Measurements from ENCODE around the gene CDRT4. TPM values are rescaled to one million over a fixed set of nuclear protein-coding genes. Genes with fewer than 3 reads are reported as not detected.

Gene CDRT4
- total RNA-seq, 2 experiments from 2014 or later = 1.0 TPM

DNA sequence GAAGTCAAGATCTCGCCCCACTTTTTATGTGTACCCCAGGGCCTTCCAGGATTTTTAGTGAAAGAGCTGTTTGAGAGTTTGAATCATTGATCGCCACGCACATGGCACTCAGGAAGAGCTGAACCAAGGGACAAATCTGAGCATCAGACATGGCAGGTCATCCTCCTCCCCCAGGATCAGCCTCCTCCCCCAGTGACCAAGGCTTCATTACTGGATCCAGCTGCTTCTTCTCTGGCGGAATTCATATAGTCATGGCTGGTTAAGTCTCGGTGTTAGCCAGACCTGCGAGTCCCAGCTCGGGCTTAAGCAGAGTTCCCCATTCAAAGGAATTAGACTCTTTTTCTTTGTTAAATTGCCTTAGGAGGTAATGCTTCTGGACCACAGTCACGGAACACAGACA lies 32.5 kb downstream of the CDRT4 start:
- intact Hi-C loops (cut with micrococcal nuclease) = no loop called here
- CTCF ChIA-PET = no interaction called here

DNA sequence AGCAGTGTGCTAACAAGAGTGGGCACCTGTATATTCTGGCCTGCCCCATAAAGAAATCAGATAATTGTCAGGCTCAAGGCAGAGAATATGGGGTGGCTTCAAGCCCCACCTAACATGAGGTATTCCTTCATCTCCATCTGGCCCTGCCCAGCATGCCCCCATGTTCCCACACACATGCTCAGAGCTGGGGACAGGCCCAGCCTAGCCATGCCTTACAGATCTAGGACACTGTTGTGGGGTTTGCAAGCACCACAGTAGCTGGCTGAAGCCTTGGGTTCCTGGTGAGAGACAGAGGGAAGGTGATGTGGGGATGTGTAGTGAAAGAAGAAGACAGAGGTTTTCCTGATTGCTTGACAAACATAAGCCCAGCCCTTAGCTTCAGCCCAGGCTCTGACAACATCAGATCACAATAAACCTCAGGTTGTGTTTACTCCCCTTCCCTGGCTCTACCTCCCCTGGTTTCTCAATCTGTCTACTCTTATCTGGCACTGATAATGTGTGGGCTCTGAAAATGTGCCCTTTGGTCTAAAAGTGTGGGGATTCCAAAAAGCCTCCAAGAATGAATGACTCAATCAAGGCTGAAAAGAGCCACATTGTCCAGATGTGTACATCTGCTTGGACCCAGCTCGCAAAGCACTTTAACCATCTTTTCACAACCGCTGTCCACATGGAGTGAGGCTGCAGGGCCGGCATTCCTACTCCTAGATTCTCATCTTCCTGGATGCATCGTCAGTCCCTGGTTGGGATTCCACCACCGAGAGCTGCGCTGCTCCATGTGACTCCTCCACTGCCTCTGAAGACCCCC lies 34.4 kb downstream of the CDRT4 start:
- CTCF ChIA-PET = no interaction called here
- no peak for DNase-seq
- H3K27ac Mint-ChIP-seq = no peak overlapping the region
- intact Hi-C loops (cut with micrococcal nuclease) = no loop called here
- peaks cover 6% of the 10 kb centered on the region for H3K9me3 Mint-ChIP-seq
- no peak overlapping the region for H3K4me3 Mint-ChIP-seq
- peaks cover 13% of the 10 kb centered on the region for H3K36me3 Mint-ChIP-seq (ENCODE audit: low read depth)
- H3K27me3 Mint-ChIP-seq (ENCODE audit: low read depth) = no peaks in the 10 kb centered on the region
- H3K4me1 Mint-ChIP-seq (ENCODE audit: low read depth) = peaks cover 11% of the 10 kb centered on the region

More for the DNA sequence above, 32.5 kb downstream of the CDRT4 start:
- Mint-ChIP-seq H3K4me3 (no peak overlapping the region), H3K4me1 (ENCODE audit: low read depth) (peaks cover 11% of the 10 kb centered on the region), H3K9me3 (peaks cover 6% of the 10 kb centered on the region), H3K36me3 (ENCODE audit: low read depth) (peaks cover 24% of the 10 kb centered on the region), H3K27ac (no peak overlapping the region), H3K27me3 (ENCODE audit: low read depth) (no peaks in the 10 kb centered on the region)
- no peak for DNase-seq

DNA sequence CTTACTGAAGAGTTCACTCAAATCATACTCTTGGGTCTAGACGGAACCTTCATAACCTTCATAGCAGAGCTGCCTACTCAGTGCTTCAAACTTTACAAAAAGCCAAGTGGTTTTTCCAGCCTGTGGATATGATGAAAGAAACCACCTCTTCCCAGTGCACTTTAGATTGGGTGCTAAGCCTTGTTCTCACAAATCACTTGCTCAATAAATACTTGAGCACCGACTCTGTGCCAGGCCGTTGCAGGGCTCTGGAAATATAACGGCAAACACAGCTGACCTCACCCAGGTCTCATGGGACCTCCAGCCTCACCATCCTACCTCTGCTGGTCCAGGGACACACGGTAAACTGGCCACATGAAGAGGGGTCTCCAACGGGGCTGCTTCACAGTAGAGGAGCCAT lies 35.7 kb downstream of the CDRT4 start:
- CTCF ChIA-PET = no interaction called here
- no peak for DNase-seq
- no peak overlapping the region for H3K27ac Mint-ChIP-seq
- no peaks in the 10 kb centered on the region for H3K27me3 Mint-ChIP-seq (ENCODE audit: low read depth)
- intact Hi-C loops (cut with micrococcal nuclease) = no loop called here
- H3K4me3 Mint-ChIP-seq = no peak overlapping the region
- peaks cover 2% of the 10 kb centered on the region for H3K9me3 Mint-ChIP-seq
- H3K4me1 Mint-ChIP-seq (ENCODE audit: low read depth) = peaks cover 5% of the 10 kb centered on the region
- peaks cover 2% of the 10 kb centered on the region for H3K36me3 Mint-ChIP-seq (ENCODE audit: low read depth)

DNA sequence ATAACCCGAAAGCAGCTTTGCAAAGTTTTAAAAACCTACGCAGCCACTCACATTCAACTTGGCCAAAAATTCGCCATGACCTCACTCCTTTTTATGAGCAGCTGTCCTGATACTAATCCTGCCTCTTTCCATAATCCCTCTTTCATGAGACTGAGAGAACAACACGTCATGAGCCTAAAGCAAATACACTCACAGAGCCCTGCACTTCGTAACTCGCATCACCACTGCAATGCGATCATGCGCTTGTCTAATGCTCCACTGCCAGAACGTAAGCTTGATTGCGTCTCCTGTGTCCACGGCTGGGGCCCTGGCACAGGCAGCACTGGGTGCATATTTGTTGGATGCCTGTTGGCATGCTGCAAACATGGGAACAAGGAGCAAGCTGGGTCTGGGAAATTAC lies 36.2 kb downstream of the CDRT4 start:
- Mint-ChIP-seq H3K27me3 (ENCODE audit: low read depth) (no peaks in the 10 kb centered on the region), H3K27ac (no peak overlapping the region), H3K4me3 (no peak overlapping the region), H3K9me3 (no peaks in the 10 kb centered on the region), H3K4me1 (ENCODE audit: low read depth) (no peaks in the 10 kb centered on the region), H3K36me3 (ENCODE audit: low read depth) (peaks cover 2% of the 10 kb centered on the region)
- CTCF ChIA-PET = no interaction called here
- intact Hi-C loops (cut with micrococcal nuclease) = no loop called here
- DNase-seq = no peak

DNA sequence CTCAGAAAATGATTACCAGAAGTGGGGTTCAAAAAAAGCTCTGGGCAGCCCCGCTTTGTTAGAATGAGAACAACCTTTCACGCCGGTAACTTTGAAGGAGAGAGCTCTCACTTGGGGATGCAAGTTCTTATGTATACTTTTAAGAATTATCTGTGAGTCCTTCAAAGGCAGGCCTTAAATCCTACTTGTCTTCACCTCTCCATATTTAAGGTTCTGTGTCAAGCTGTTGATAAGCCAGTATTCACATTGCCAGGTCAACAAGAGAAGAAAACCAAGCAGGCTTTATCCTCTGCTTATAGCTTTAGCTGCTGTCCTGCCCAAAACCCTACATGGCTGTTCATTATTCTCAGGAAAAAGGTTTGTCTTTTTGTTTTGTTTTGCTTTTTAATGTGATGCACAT lies 42.9 kb downstream of the CDRT4 start:
- Mint-ChIP-seq H3K36me3 (ENCODE audit: low read depth) (peaks cover 2% of the 10 kb centered on the region), H3K4me3 (no peak overlapping the region), H3K27ac (no peak overlapping the region), H3K4me1 (ENCODE audit: low read depth) (no peaks in the 10 kb centered on the region), H3K9me3 (no peaks in the 10 kb centered on the region), H3K27me3 (ENCODE audit: low read depth) (no peaks in the 10 kb centered on the region)
- no peak for DNase-seq
- intact Hi-C loops (cut with micrococcal nuclease) = no loop called here
- CTCF ChIA-PET = no interaction called here

DNA sequence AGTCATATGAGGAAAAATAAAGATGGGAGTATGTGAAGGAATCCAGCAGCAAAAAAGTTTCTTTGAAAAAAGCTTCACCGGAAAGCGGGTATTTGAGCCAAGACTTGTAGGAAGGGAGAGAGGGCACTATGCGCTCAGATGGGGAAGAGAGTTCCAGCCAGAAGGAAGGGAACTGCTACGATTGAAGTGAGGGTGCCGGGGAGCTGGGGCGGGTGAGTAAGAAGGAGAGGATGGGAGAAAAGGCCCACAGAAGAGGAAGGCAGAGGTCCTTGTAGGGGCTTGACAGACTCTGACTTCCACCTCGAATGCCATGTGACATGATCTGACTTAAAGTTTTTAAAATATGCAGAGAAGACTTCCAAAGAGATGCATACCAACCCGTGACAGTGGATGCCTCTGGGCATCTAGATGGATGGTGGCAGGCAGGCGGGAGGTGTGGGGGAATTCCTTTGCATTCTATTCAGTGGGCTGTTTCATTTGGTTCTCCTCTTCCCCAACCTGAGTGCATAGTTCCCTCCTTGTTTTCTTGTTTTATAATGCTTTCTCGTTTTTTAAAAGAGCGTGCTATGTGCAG lies 44.9 kb downstream of the CDRT4 start:
- Mint-ChIP-seq H3K4me1 (ENCODE audit: low read depth) (no peaks in the 10 kb centered on the region), H3K27ac (no peak overlapping the region), H3K9me3 (no peaks in the 10 kb centered on the region), H3K27me3 (ENCODE audit: low read depth) (no peaks in the 10 kb centered on the region), H3K36me3 (ENCODE audit: low read depth) (no peaks in the 10 kb centered on the region), H3K4me3 (no peak overlapping the region)
- CTCF ChIA-PET = no interaction called here
- intact Hi-C loops (cut with micrococcal nuclease) = no loop called here
- DNase-seq = no peak

DNA sequence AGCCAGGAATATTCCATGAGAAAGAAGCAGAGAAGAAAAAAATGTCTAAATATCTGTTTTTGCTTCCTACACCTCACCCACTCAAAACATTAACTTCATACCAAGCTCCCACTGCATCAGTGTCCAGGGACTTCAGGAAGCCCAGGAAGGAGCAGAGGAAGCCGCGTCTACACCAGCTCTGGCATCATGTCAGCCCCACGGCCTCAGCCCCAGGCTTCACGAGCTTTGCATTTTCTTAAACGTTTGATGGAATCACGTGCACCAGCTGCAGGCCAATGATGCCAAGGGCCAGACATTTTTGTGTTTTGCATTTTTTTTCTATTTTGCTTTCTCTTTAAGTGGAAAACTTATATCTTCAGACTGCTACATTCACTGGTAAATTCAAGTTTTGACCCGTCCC lies 48.6 kb downstream of the CDRT4 start:
- no peak overlapping the region for H3K27ac Mint-ChIP-seq
- intact Hi-C loops (cut with micrococcal nuclease) = no loop called here
- DNase-seq = no peak
- no peaks in the 10 kb centered on the region for H3K9me3 Mint-ChIP-seq
- H3K4me1 Mint-ChIP-seq (ENCODE audit: low read depth) = no peaks in the 10 kb centered on the region
- no peaks in the 10 kb centered on the region for H3K36me3 Mint-ChIP-seq (ENCODE audit: low read depth)
- no peaks in the 10 kb centered on the region for H3K27me3 Mint-ChIP-seq (ENCODE audit: low read depth)
- no peak overlapping the region for H3K4me3 Mint-ChIP-seq
- CTCF ChIA-PET = interaction anchor here (1.2 kb wide), 1 partner anchor 18 kb away, joined by 3 read pairs; no protein-coding TSS in a partner anchor

DNA sequence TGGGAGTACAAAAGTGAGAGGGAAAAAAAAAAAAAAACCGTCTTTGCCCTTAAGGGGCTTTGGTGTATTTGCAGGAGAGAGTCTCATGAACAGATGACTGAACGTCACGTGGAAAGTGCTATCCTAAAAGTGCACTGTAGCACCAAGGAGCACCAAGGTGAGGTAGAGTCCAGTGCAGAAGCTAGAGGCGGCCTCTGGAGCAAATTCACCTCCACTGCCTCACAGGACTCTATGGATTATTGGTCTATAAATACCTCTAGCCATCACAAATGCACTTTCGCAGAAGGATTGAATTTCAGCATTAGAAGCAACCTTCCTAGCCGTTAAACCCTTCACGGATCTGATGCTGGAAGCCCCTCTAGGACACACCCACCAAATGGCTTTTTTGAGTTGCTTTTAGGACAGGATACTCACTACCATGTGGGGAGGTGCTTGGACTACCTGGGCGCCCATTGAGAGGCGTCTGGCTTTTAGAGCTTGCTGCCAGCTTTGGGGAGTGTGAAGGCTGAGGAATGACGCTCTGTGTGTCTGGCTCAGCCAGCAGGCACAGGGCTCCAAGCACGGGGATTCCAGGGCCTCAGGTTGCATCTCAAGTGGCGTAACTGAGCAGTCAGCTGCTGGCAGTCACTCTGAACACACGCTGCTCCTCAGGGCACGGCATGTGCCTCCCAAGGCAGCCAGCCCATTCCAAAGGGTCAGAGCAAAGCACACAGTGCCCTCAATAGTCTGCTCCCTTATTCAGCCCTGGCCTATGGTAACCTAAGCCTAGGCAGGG lies 52.7 kb downstream of the CDRT4 start:
- H3K27ac Mint-ChIP-seq = no peak overlapping the region
- H3K27me3 Mint-ChIP-seq (ENCODE audit: low read depth) = no peaks in the 10 kb centered on the region
- no peak for DNase-seq
- peaks cover 4% of the 10 kb centered on the region for H3K4me1 Mint-ChIP-seq (ENCODE audit: low read depth)
- intact Hi-C loops (cut with micrococcal nuclease) = no loop called here
- no peaks in the 10 kb centered on the region for H3K9me3 Mint-ChIP-seq
- no peaks in the 10 kb centered on the region for H3K36me3 Mint-ChIP-seq (ENCODE audit: low read depth)
- CTCF ChIA-PET = no interaction called here
- no peak overlapping the region for H3K4me3 Mint-ChIP-seq

DNA sequence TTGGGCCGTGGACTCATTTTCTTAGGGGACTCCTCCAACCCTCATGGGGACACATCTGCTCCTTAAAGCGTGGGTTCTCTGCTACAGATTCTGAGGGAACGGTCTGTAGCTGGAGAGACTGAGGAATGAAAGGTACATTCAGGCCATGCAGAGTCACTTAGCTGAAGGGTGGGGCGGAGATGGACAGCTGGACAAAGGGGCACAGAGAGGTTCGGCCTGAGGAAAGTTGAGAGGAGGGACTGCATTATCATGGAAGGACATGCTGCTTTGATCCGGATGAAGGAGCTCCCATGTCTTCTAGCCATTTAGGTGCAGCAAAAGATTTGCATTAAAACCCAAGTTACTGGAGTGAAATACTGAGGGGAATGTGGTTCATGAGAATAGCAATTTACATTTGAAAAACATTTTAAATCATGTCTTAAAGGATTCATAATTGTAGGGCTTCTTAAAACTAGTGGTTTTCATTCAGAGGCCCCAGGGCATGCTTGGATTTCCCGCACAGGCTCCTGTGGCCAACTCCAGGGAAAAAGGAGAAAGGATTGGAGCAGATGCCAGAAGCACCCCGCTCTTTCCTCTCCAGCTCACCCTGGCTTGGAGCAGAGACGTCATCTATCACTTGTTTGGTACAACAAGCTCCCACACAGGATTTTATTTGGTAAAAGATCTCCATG lies 54.2 kb downstream of the CDRT4 start:
- H3K27ac Mint-ChIP-seq = no peak overlapping the region
- CTCF ChIA-PET = no interaction called here
- no peak overlapping the region for H3K4me3 Mint-ChIP-seq
- no peaks in the 10 kb centered on the region for H3K27me3 Mint-ChIP-seq (ENCODE audit: low read depth)
- H3K9me3 Mint-ChIP-seq = no peaks in the 10 kb centered on the region
- DNase-seq = no peak
- no peaks in the 10 kb centered on the region for H3K36me3 Mint-ChIP-seq (ENCODE audit: low read depth)
- H3K4me1 Mint-ChIP-seq (ENCODE audit: low read depth) = peaks cover 4% of the 10 kb centered on the region
- intact Hi-C loops (cut with micrococcal nuclease) = no loop called here

DNA sequence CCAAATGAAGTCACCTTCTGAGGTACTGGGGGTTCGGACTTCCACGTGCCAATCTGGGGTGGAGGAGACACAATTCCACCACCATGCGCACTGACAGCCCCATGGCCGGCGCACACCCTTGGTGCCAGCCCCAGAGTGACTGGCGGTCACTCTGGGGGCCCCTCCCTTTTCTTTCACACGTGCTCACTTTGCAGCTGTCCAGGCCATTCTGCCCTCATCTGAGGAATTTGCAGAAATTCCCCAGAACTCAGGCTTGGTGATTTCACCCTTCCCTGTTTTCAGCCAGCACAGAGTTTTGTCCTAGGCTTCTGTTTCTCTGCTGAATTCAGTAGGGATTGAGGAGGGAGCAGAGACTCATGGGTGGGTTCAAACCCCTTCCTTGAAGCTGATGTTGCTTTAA lies 54.8 kb downstream of the CDRT4 start:
- Mint-ChIP-seq H3K27me3 (ENCODE audit: low read depth) (no peaks in the 10 kb centered on the region), H3K9me3 (no peaks in the 10 kb centered on the region), H3K36me3 (ENCODE audit: low read depth) (no peaks in the 10 kb centered on the region), H3K4me1 (ENCODE audit: low read depth) (peaks cover 4% of the 10 kb centered on the region), H3K27ac (no peak overlapping the region), H3K4me3 (no peak overlapping the region)
- intact Hi-C loops (cut with micrococcal nuclease) = no loop called here
- CTCF ChIA-PET = no interaction called here
- DNase-seq = no peak

DNA sequence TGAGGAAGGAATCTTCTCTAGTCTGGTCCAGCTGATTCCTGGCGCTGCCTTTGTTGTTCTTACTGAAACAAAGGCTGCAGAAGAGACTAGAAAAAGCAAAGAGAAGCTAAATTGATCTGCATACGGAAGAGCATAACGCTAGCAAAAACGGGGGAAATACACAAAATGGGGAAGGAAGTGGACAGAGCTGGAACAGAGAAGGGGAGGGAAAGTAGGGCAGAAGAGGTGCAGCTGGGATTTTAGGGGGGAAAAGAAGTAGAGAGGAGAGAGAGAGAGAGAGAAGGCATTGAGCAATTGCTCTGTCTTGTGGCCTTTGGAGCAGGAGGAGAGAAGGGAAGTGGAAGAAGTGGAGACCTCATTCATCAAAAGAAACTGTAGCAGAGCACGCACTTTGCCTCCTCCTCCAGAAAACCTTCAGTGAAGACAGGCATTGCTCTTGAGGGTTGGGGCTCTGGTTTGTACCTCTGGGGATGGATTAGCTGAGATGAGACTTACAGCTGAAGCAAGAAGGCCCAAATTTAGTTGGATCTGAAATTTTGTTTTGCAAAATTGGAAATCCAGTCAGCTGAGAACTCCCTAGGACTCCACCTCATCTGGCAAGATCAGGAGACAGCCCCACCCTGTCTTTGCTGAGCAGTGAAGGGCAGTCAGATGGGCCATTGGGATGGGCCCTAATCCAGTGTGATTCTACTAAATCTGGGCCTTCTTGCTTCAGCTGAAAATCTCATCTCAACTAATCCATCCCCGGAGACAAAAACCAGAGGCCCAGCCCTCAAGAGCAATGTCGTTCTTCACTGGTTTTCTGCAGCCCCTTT lies 55.8 kb downstream of the CDRT4 start:
- no peak overlapping the region for H3K27ac Mint-ChIP-seq
- no peaks in the 10 kb centered on the region for H3K27me3 Mint-ChIP-seq (ENCODE audit: low read depth)
- H3K4me3 Mint-ChIP-seq = no peak overlapping the region
- no peaks in the 10 kb centered on the region for H3K9me3 Mint-ChIP-seq
- no peak for DNase-seq
- CTCF ChIA-PET = interaction anchor here (0.6 to 0.7 kb wide), 2 partner anchors 251 kb away, joined by 3 read pairs; no protein-coding TSS in a partner anchor
- peaks cover 4% of the 10 kb centered on the region for H3K4me1 Mint-ChIP-seq (ENCODE audit: low read depth)
- H3K36me3 Mint-ChIP-seq (ENCODE audit: low read depth) = no peaks in the 10 kb centered on the region
- intact Hi-C loops (cut with micrococcal nuclease) = no loop called here

DNA sequence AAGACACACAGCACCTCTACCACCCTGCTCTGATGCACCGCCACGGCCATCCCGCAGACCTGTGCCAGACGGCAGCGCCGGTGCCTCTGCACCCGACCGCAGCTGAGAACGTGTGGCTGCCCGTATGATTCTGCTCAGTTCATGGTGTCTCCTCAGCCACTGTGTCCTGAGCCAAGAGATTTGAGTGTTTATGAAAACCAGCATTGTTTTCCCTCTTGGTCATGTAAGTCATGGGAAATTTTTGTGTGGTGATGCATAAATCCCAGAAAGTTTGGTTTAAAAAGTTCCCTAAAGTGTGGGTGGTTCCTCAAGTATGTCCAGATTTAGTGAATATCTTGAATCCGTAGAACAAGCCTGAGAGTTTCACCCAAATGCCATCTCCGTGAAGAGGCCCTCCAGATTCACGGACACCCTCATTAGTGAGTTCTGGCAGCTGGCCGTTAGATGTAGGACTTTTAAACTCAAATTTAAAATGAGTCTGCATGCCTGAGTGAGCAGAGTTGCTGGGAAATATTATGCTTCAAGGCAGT lies 57.6 kb downstream of the CDRT4 start:
- H3K9me3 Mint-ChIP-seq = no peaks in the 10 kb centered on the region
- H3K36me3 Mint-ChIP-seq (ENCODE audit: low read depth) = no peaks in the 10 kb centered on the region
- no peak overlapping the region for H3K4me3 Mint-ChIP-seq
- intact Hi-C loops (cut with micrococcal nuclease) = no loop called here
- CTCF ChIA-PET = no interaction called here
- H3K27ac Mint-ChIP-seq = no peak overlapping the region
- H3K27me3 Mint-ChIP-seq (ENCODE audit: low read depth) = no peaks in the 10 kb centered on the region
- H3K4me1 Mint-ChIP-seq (ENCODE audit: low read depth) = peaks cover 4% of the 10 kb centered on the region
- no peak for DNase-seq

Measured in activated naive CD4-positive, alpha-beta T cell treated with anti-CD3 and anti-CD28 coated beads for 36 hours (primary cell).